ENCODE results near the gene GRIN1. TPM values are rescaled to one million over a fixed set of nuclear protein-coding genes. Genes with fewer than 3 reads are reported as not detected.

Gene GRIN1
- total and polyA plus RNA-seq, 2 of the 8 experiments (the other 6 are each of a cell fraction or from before 2014, with no cell fraction given): 0.48 to 2.1 TPM

DNA sequence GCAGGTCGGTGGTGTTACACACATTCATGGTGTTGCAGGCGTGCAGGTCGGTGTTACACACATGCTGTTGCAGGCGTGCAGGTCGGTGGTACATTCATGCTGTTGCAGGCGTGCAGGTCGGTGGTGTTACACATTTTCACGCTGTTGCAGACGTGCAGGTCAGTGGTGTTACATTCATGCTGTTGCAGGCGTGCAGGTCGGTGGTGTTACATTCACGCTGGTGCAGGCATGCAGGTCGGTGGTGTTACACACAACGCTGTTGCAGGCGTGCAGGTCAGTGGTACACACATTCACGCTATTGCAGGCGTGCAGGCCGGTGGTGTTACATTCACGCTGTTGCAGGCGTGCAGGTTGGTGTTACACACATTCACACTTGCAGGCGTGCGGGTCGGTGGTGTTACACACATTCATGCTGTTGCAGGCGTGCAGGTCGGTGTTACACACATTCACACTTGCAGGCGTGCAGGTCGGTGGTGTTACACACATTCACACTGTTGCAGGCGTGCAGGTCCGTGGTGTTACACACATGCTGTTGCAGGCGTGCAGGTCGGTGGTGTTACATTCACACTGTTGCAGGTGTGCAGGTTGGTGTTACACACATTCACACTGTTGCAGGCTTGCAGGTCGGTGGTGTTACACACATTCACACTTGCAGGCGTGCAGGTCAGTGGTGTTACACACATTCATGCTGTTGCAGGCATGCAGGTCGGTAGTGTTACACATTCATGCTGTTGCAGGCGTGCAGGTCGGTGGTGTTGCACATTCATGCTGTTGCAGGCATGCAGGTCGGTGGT lies 35.6 kb upstream of the GRIN1 start:
- Histone ChIP-seq H2BK15ac (ENCODE audit: low read length) (no peak overlapping the region), H3K27ac (ENCODE audit: low read depth, low read length) (no peak overlapping the region), H2BK20ac (ENCODE audit: low read length) (no peak overlapping the region), H3K14ac (ENCODE audit: insufficient read length) (no peak overlapping the region), H3K79me2 (ENCODE audit: control insufficient read depth in 1 of 2, insufficient read depth in 2 of 2, low read length in 2 of 2) (no peaks in the 10 kb centered on the region), H3K56ac (replicated peaks; ENCODE audit: insufficient read length, low read depth, low read length) (no peak overlapping the region), H3K4me3 (ENCODE audit: extremely low read depth in 1 of 4, insufficient read depth in 2 of 4, low read depth in 3 of 4, low read length in 4 of 4) (no peak overlapping the region), H3K9me3 (ENCODE audit: insufficient read depth in 2 of 2, low read depth in 1 of 2, low read length in 1 of 2) (peaks cover 20 to 24% of the 10 kb centered on the region in 2 experiments), H3K27me3 (replicated peaks in 1 of 4; ENCODE audit: control insufficient read depth in 3 of 4, extremely low read depth in 1 of 4, insufficient read depth in 3 of 4, low read length in 3 of 4) (no peaks in the 10 kb centered on the region), H2BK5ac (ENCODE audit: low read depth, low read length) (no peak overlapping the region), H2BK120ac (replicated peaks; ENCODE audit: low read depth, low read length) (no peak overlapping the region), H2AFZ (ENCODE audit: low read length) (no peak overlapping the region), H3K9ac (replicated peaks in 1 of 4; ENCODE audit: extremely low read depth in 1 of 4, low read depth in 3 of 4, low read length in 3 of 4) (no peak overlapping the region), H2BK12ac (ENCODE audit: low read depth, low read length) (no peak overlapping the region), H3K4ac (replicated peaks; ENCODE audit: insufficient read length, low read depth, low read length) (no peak overlapping the region), H3K23ac (ENCODE audit: insufficient read length) (no peak overlapping the region), H2AK5ac (ENCODE audit: low read depth, low read length) (no peak overlapping the region), H3K79me1 (ENCODE audit: low read depth, low read length) (peaks cover 2% of the 10 kb centered on the region), H3K36me3 (ENCODE audit: control insufficient read depth in 2 of 4, insufficient read depth in 4 of 4, low read length in 3 of 4) (peaks cover 19 to 40% (median 34%) of the 10 kb centered on the region in 4 experiments; a peak in 7 of 8 replicates), H3K18ac (ENCODE audit: extremely low read depth, low read length) (no peak overlapping the region), H4K20me1 (replicated peaks in 1 of 2; ENCODE audit: control insufficient read depth in 1 of 2, insufficient read depth in 2 of 2, low read length in 2 of 2) (peaks cover 0 to 2% of the 10 kb centered on the region in 2 experiments), H3K4me1 (replicated peaks in 1 of 4; ENCODE audit: control insufficient read depth in 3 of 4, insufficient read depth in 4 of 4, low read length in 3 of 4) (no peaks in the 10 kb centered on the region), H4K5ac (ENCODE audit: insufficient read length, low read depth, low read length) (no peak overlapping the region), H4K8ac (ENCODE audit: extremely low read depth, insufficient read depth, low read length) (no peak overlapping the region), H4K91ac (replicated peaks; ENCODE audit: insufficient read length, low read length) (no peak overlapping the region), H3K23me2 (ENCODE audit: low read depth, low read length) (no peaks in the 10 kb centered on the region), H3K4me2 (ENCODE audit: insufficient read depth in 1 of 2, low read depth in 2 of 2, low read length in 2 of 2) (no peak overlapping the region)
- ChIA-PET POLR2A (ENCODE audit: partially characterized antibody) (no interaction called here), CTCF (ENCODE audit: partially characterized antibody) (interaction anchor here (0.8 to 1.6 kb wide), 5 partner anchors 10 to 77 kb away, joined by 3 to 4 read pairs (median 3); no protein-coding TSS in a partner anchor)
- WGBS, 2 experiments (ENCODE audit: extremely low coverage in 1 of 2, insufficient coverage in 1 of 2, insufficient read length in 1 of 2, insufficient replicate concordance in 2 of 2, low coverage in 1 of 2, low lambda C conversion rate in 2 of 2, missing lambda C conversion rate in 1 of 2): 90% methylated on average over 36 of the region's 37 CpGs; no CpG with 5 or more reads in 1 of the 2 experiments
- TF ChIP-seq, protein P1, sequence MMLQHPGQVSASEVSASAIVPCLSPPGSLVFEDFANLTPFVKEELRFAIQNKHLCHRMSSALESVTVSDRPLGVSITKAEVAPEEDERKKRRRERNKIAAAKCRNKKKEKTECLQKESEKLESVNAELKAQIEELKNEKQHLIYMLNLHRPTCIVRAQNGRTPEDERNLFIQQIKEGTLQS (IDR thresholded peaks at IDR 0.05; ENCODE audit: insufficient read depth, low read depth, low read length): no peak
- no peak for TF ChIP-seq TAF1 (IDR thresholded peaks at IDR 0.05; ENCODE audit: low read depth, low read length)
- TF ChIP-seq CEBPB (IDR thresholded peaks at IDR 0.05; ENCODE audit: low read depth, low read length): no peak
- no peak for TF ChIP-seq RNF2 (IDR thresholded peaks at IDR 0.05; ENCODE audit: borderline replicate concordance, low read depth, low read length, missing control alignments, poor library complexity, severe bottlenecking)
- TF ChIP-seq HDAC2 (IDR thresholded peaks at IDR 0.05; ENCODE audit: borderline replicate concordance in 1 of 2, low read depth in 2 of 2, low read length in 2 of 2): no peak
- no peak for TF ChIP-seq RXRA (IDR thresholded peaks at IDR 0.05; ENCODE audit: insufficient read depth, low read depth, low read length)
- FAIRE-seq: no peak
- no peak for DNase-seq (ENCODE audit: low read depth in 1 of 2, low spot score in 2 of 2)

All from H1 (cell line).